KOPT-K1 (cell line): ENCODE results near the gene VILL.
"Not testable (repeated sequence)": the region's sequence is repeated elsewhere in the genome, so short reads cannot be mapped to it uniquely, and the experiment has no call there.

ENCODE experiments used
- H3K27ac ChIP-seq: fragments of 200-600 bp; sonication (generic); 2 replicates; pipeline ENCODE4 v1.5.1; 2016; ENCODE audit warnings: antibody characterized with exemption, mild to moderate bottlenecking, low read depth, low read length; ENCODE audit not compliant: poor library complexity, severe bottlenecking
- H3K36me3 ChIP-seq: fragments of 200-600 bp; sonication (generic); 2 replicates; pipeline ENCODE4 v1.5.1; 2017; ENCODE audit warnings: antibody characterized with exemption, mild to moderate bottlenecking, low read length, moderate library complexity; ENCODE audit not compliant: insufficient read depth
- H3K9me3 ChIP-seq: fragments of 200-600 bp; sonication (generic); 2 replicates; pipeline ENCODE4 v1.5.1; 2017; ENCODE audit warnings: antibody characterized with exemption, low read length, mild to moderate bottlenecking; ENCODE audit not compliant: insufficient read depth, poor library complexity, severe bottlenecking

The VILL gene

DNA sequence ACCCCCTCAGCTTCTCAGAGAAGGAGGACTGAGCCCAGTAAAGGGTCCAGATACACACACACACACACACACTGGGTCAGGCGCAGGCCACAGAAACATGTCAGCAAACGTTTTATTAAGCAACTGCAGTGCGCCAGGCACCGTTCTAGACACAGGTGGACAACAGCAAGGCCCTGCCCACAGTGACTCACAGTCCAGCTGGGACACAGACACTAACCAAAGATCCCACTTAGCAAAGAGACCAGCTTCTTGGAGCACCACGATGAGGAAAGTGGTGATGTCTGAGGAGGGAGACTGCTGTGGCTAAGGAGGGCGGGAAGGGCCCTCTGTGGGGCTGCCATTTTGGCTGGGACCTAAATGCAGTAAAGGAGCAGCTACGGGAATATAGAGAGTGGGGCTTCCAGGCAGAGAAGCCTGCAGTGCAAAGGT, 2.8 kb upstream of the VILL start:
- H3K36me3 ChIP-seq = 0 out of 2 replicates have a peak, but pooled peaks cover 6% of the 10 kb centered on the region
- H3K9me3 ChIP-seq = no peaks in the 10 kb centered on the region
- no peak overlapping the region for H3K27ac ChIP-seq

DNA sequence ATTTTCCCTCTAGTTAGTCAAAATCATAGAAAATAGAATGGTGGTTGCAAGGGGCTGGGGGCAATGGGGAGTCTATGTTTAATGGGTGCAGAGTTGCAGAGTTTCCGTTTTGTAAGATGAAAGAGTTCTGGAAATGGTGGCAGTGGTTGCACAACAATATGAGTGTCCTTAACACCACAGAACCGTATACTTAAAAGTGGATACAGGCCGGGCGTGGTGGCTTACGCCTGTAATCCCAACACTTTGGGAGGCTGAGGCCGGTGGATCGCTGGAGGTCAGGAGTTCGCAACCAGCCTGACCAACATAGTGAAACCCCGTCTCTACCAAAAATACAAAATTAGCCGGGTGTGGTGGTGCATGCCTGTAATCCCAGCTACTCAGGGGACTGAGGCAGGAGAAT, 2.2 kb upstream of the VILL start:
- H3K27ac ChIP-seq, H3K36me3 ChIP-seq, H3K9me3 ChIP-seq: not testable (repeated sequence)

DNA sequence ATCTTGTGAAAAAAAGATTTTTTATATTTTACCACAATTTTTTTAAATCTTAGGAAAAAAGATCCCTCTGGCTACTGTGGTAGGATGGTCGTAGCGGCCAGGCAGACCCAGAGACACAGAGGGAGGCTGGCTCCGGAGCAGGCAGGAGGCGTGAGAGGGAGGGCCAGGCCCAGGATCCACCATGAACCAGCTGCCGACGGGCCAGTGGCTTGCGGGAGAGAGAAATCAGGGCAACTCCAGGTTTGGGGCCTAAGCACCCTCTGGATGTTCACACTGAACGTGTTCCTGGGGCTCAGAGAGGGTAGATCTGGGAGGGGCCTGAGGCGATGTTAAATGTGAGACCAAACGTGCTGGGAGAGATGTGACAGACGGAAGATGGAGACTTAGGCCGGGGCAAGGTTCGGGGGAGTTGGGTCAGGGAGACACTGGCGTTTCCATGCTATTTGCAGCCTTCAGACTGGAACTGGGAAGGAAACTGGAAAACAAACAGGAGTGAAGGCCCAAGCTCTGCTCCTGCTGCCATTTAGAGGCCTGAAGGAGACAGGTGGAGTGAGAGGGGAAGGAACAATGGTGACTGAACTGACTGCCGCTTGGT, 1.6 kb upstream of the VILL start:
- Histone ChIP-seq H3K36me3 (0 out of 2 replicates have a peak, but pooled peaks cover 6% of the 10 kb centered on the region), H3K27ac (no peak overlapping the region), H3K9me3 (no peaks in the 10 kb centered on the region)

DNA sequence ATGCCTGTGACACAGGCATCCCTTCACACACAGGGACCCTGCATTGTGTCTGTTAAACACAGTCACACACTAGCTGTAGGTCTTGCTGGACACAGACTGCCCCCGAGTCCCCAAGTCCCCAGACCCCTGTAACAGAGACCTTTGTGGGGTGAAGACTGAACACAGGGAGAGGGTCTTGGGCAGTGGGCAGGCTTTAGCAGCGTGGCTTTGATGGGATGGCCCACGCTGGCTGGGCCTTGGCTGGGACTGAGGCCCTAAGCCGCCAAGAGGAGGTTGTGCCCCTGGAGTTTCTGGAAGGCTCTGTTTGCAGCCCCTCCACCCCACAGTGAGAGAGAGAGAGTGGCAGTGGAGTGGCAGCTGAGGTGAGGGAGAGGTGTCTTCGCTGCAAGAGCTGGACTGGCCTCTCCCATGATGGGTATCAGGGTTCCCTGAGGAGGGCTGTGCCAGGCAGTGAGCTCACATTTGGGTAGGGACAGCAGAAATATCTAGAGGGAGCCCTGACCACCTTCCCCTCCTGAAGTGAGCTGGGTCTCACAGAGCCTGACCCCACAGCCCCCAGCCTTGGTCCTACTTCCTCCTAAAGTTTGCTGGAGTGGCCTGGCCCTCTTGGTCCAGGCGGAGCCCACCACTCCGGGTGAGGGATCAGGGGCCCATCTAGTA, 635 bp upstream of the VILL start:
- 0 out of 2 replicates have a peak, but pooled peaks cover under 1% of the 10 kb centered on the region for H3K36me3 ChIP-seq
- H3K9me3 ChIP-seq = no peaks in the 10 kb centered on the region
- H3K27ac ChIP-seq = no peak overlapping the region

DNA sequence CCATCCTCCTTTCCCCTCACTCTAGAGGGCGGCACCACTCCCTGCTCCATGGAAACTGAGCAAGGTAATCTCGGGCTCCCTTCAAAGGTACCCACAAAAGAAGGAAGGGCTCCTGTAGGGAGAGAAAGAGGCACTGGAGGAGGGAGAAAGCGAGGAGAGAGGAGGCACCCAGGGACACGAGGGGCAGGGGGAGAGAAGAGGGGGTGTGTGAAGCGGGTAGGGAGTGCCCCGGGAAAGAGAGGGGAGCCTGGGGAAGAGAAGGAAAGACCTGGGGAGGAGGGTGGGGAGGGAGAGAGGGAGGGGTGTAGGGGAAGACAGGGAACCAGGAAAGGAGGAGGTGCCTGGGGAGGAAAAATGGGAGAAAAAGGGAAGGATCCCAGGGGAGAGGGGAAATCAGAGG, 523 bp downstream of the VILL start:
- no peaks in the 10 kb centered on the region for H3K9me3 ChIP-seq
- peaks cover 6% of the 10 kb centered on the region for H3K36me3 ChIP-seq
- H3K27ac ChIP-seq = no peak overlapping the region

DNA sequence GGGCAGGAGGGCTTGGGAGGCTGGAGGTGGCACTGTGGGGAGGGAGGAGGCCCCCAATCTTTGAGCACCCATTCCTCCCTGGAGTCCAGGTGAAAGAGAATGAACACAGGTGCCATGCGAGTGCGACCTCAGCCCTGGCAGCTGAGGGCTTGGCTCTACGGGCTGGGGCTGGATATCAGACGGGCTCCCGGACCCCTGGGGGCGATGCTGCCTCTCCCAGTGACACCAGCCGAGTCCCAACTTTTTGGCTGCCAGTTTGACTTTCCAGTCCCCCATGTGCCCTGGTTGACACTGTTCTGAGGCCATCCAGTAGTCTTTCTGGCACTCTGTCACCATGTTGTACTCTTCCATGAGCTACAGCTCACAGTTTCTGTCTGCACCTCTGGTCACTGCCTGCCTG, 1.2 kb downstream of the VILL start:
- Histone ChIP-seq H3K36me3 (peaks cover 13% of the 10 kb centered on the region), H3K9me3 (no peaks in the 10 kb centered on the region), H3K27ac (no peak overlapping the region)

DNA sequence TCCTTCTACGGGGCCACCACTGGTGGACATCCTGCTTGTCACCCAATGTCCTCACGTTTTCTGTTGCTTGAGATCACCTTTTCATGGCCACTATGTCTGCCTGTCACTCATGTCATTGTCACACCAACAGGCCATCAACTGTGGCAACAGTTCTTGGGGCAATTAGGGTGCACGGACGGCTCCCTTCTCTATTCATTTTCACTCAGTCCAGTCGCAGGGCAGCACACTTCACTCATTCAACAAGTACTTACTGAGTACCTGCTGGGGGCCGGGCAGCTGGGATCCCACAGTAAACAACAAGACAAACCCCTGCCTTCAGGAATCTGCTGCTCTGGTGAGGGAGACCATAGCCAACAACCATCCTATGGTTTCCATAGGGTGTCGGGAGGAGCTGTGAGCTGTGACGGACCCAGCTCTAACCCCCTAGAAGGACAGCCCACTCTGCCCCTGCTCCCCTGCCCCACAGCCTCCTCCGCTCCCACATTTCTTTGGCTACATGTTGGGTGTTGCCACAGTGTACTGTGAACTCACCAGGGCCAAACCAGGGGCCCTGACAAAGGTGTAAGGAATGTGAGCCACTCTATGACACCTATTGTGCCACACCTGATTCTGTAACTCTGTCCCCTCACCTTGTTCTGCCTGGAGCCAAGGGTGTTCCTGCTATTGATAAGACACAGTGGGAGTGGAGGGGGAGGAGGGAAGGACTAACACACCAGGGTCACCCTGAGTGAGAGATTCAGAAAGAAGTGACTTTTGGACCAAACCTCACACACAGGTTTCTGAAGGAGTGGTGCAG, 1.9 kb downstream of the VILL start:
- no peaks in the 10 kb centered on the region for H3K9me3 ChIP-seq
- H3K27ac ChIP-seq = no peak overlapping the region
- H3K36me3 ChIP-seq = peaks cover 19% of the 10 kb centered on the region

DNA sequence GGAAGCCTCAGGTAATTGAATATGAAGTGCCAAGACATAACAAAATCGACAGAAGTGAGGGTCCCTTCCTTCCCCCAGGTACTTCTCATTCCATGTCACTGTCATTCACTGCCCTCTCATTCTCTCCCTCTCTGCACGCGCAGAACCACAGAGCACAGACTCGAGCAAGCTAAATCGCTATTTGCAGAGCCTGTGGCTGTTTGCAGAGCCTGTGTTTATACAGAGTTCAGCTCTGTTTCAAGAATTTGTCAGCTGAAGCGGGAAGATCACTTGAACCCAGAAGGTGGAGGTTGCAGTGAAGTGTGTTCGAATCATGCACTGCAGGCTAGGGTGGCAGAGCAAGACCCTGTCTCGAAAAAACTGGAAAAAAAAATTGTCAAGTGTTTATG, 2.5 kb downstream of the VILL start:
- H3K27ac ChIP-seq = peak overlapping the region; percentile 89
- no peaks in the 10 kb centered on the region for H3K9me3 ChIP-seq
- H3K36me3 ChIP-seq = peaks cover 25% of the 10 kb centered on the region

DNA sequence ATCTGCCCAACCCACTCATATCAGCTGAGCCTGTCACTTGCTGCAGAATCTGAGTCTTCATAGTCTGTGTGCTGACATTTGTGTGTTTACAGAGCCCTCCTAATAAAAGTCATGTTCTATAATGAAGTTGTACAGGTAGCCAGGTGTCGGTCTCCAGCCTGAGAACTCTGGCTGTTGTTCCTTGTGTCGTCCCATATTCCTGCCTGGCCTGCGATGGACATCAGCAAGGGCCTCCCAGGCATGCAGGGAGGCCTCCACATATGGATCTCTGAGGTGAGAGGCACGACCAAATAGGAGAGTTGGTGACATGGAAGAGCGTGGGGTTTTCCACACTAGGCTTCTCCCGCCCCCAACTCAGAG, 2.9 kb downstream of the VILL start:
- Histone ChIP-seq H3K36me3 (peaks cover 28% of the 10 kb centered on the region), H3K27ac (peak overlapping the region; percentile 89), H3K9me3 (no peaks in the 10 kb centered on the region)

DNA sequence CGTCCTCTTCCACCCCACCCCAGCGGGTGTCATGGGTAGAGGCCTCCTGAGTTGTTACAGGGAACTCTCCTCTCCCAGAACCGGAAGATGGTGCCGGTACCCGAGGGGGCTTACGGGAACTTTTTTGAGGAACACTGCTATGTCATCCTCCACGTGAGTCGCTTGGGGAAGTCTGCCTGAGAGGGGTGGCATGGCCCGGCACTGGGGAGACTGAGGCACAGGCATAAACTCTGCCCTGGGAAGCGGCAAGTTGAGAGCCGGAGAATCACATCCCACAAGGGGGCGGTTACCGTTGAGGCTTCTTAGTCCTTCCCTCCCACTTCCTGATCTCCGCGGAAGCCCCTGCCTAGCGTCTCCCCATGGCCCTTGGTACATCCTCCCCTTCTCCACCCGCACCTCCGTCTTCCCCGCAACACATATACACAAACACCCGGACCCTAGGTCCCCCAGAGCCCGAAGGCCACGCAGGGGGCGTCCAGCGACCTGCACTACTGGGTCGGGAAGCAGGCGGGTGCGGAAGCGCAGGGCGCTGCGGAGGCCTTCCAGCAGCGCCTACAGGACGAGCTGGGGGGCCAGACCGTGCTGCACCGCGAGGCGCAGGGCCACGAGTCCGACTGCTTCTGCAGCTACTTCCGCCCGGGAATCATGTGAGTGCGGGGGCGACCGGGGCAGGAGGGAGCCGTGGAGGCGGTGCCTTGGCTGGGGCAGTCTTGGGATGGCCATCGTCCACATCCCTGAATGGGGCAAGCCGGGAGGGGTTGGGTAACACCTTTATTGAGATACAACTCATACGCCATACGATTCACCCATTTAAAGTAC, 3.4 kb downstream of the VILL start:
- Histone ChIP-seq H3K36me3 (peaks cover 28% of the 10 kb centered on the region), H3K27ac (peak overlapping the region; percentile 89), H3K9me3 (no peaks in the 10 kb centered on the region)

DNA sequence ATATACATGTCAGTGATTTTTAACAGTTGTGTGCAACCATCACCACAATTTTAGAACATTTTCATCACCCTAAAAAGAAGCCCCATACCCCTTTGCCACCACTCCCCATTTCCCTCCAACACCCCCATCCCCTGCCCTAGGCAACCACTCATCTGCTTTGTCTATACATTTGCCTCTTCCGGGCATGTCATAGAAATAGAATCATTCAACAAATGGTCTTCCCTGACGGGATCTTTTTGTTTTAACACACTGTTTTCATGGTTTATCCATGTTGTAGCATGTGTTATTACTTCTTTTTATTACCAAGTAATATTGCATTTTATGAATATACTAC, 4.0 kb downstream of the VILL start:
- H3K36me3 ChIP-seq = peaks cover 34% of the 10 kb centered on the region
- H3K27ac ChIP-seq = peak overlapping the region; percentile 89
- H3K9me3 ChIP-seq = no peaks in the 10 kb centered on the region

DNA sequence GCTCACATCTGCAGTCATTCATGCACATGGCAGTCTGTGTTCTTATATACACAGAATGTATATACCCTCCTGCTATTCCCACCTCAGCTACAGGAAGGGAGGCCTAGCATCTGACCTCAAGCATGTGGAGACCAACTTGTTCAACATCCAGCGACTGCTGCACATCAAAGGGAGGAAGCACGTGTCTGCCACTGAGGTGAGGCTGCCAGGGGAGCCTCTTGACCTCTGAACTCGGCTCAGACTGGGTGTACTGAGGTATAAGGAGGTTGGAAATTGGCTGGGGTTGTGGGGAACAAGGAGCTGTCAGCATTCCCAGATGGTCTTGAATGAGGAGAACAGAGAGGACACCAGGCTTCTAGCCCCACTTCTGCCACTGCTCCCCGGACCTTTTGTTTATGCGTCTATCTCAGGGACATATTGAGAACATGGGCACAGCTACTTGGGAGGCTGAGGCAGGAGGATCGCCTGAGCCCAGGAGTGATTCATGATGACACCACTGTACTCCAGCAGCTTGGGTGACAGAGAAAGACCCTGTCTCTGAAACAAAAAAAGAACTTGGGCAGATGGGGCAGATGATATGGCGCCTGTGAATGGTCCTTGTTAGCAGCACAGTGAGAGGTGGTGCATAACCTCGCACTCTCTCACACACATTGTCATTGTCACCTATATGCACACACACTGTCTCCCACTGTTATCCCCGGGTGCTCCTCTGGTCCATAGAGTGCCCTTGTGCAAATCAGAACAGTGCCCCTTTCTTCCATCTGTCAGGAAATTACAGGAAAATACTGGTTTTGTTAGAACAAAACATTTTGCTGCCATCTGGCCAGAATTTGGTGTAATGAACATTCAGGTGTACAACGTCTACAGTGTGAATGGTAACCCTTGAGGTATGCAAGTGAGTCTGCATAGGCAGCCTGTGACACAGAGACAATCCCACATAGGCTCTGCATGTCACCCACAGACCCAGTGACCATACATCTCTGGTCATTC, 5.4 kb downstream of the VILL start:
- H3K9me3 ChIP-seq = no peaks in the 10 kb centered on the region
- peak overlapping the region; percentile 89 for H3K27ac ChIP-seq
- H3K36me3 ChIP-seq = peaks cover 47% of the 10 kb centered on the region

DNA sequence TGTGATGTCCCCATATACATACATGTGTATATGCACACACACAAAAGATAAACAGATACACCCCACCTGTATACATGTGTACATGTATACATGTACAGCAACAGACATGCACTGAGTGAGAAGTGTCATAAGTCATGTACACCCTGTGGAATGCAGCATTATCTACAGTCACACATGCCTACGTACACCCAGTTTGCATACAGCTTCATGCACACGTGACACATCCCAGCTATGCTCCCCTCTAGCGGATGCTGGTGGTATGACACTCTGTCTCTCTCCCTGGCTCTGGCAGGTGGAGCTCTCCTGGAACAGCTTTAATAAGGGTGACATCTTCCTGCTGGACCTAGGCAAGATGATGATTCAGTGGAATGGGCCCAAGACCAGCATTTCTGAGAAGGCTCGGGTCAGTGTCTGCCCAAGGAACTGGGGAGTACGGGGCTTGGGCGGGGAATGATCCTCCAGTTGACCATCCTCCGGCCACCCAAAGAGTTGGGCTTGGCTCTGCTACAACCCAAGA, 6.3 kb downstream of the VILL start:
- Histone ChIP-seq H3K27ac (no peak overlapping the region), H3K9me3 (no peaks in the 10 kb centered on the region), H3K36me3 (peaks cover 56% of the 10 kb centered on the region)

DNA sequence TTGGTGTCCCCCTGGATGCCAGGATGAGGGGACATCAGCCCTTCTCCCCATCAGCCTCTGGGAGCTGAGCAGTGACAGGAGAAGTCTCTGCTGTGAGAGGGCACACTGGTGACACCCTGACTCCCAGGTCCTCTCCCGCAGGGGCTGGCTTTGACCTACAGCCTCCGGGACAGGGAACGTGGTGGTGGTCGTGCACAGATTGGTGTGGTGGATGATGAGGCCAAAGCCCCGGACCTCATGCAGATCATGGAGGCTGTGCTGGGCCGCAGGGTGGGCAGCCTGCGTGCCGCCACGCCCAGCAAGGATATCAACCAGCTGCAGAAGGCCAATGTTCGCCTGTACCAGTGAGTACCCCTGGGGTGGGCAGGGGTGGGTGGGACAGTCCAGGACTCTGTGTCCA, 6.8 kb downstream of the VILL start:
- H3K36me3 ChIP-seq = peaks cover 61% of the 10 kb centered on the region

More for the DNA sequence above, 6.8 kb downstream of the VILL start:
- H3K27ac ChIP-seq = no peak overlapping the region
- no peaks in the 10 kb centered on the region for H3K9me3 ChIP-seq
